GM12891 (cell line): ENCODE measurements around the gene OR2A12.

Source experiments
- POLR2A ChIP-seq: IDR thresholded peaks from 2 replicates; pipeline ENCODE4 v1.6.1; 2011; ENCODE audit warnings: low read depth, low read length, control low read depth
- POLR2AphosphoS5 ChIP-seq: IDR thresholded peaks from 2 replicates; pipeline ENCODE4 v1.6.1; 2011; ENCODE audit warnings: low read depth, low read length, control low read depth

DNA sequence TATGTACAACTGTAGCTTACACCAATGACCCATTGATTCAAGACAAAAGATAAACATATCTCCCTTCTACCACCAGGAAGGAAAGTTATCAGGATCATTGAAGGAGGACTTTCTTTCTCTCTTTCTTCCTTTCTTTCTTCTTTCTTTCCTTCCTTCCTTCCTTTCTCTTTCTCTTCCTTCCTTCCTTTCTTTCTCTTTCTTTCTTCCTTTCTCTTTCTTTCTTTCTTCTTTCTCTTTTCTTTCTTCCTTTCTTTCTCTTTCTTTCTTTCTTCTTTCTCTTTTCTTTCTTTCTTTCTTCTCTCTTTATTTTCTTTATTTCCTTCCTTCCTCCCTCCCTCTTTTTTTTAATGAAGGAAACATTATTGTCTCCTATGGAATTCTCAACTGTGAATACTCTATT lies 12.7 kb downstream of the OR2A12 start:
- TF ChIP-seq POLR2AphosphoS5 (no peak), POLR2A (no peak)
